ENCODE data around the gene RXFP1.

- TF ChIP-seq CTCF (IDR thresholded peaks at IDR 0.05; ENCODE audit: low read depth, low read length) (no peak), EZH2phosphoT487 (IDR thresholded peaks at IDR 0.05; ENCODE audit: low read depth) (no peak)
Measured at GRCh38 chr4:158529505-158529904, 7.8 kb downstream of the RXFP1 start.
